Esophagus squamous epithelium (tissue), 4 donors: Measurements from ENCODE around the gene PTPN14.

Experiments
- CTCF ChIP-seq, 6 experiments: fragments of 450-650 bp in 4 of 6; fragments of 200-600 bp in 2 of 6; sonication (generic) in 2 of 6; IDR thresholded peaks; one replicate each; pipeline ENCODE4 v1.5.1; 2016 to 2019; ENCODE audit warnings: antibody characterized with exemption in 6 of 6, mild to moderate bottlenecking in 4 of 6, moderate library complexity in 4 of 6
- POLR2A ChIP-seq, 4 donors: fragments of 450-650 bp; IDR thresholded peaks; one replicate each; pipeline ENCODE4 v1.6.1; 2017; ENCODE audit warnings: antibody characterized with exemption in 4 of 4, mild to moderate bottlenecking in 4 of 4, moderate library complexity in 3 of 4

- no peak for TF ChIP-seq CTCF (IDR thresholded peaks at IDR 0.05)
- no peak for TF ChIP-seq POLR2A (IDR thresholded peaks at IDR 0.05)
Observed at GRCh38 chr1:214579183-214579582, 27.8 kb upstream of the PTPN14 start.
